A549 (cell line): ENCODE data around the gene DUS4L. TPM values are rescaled to one million over a fixed set of nuclear protein-coding genes. Genes with fewer than 3 reads are reported as not detected.

Source experiments
- ATAC-seq, 2 experiments: fragments of 200-7000 bp in 1 of 2; fragments of >200 bp in 1 of 2; cut with Nextera tagmentation in 1 of 2; cut with Tn5 transposase in 1 of 2; 3 replicates each; pipeline versions ENCODE4 v1.8.0 to v1.9.1; 2018 to 2020; ENCODE audit warnings: mild to moderate bottlenecking in 1 of 2, moderate library complexity in 1 of 2
- CTCF ChIA-PET: fragments of 300-600 bp; sonication (Branson Sonifier 250); formaldehyde crosslinking; extraction: SDS; loops from one replicate; lab custom pipeline; 2021; ENCODE audit warnings: antibody characterized with exemption, inconsistent platforms; lab: Yijun Ruan, JAX
- POLR2A ChIA-PET: fragments of 350-600 bp; formaldehyde crosslinking; extraction: SDS; loops from one replicate; lab custom pipeline; 2021; ENCODE audit warnings: antibody characterized with exemption, inconsistent platforms; lab: Yijun Ruan, JAX
- DNase-seq, 2 experiments: peaks; one replicate each; pipeline versions ENCODE4 v3.0.0 to v3.0.0-alpha.2; 2011 to 2016; ENCODE audit warnings: low read depth in 1 of 2, low spot score in 1 of 2
- FAIRE-seq: peaks from 2 replicates; lab custom pipeline; 2011; peaks lifted over from hg19 to GRCh38; lab: Jason Lieb, UNC
- H3K27ac ChIP-seq, 2 experiments: fragments of >200 bp; sonication (Bioruptor Twin); formaldehyde crosslinking; 3 replicates each; pipeline ENCODE4 v1.5.1; 2016 to 2017
- H3K4me1 ChIP-seq: fragments of >200 bp; sonication (Bioruptor Twin); formaldehyde crosslinking; 3 replicates; pipeline ENCODE4 v1.6.1; 2016
- H3K4me2 ChIP-seq: fragments of >200 bp; sonication (Bioruptor Twin); formaldehyde crosslinking; 3 replicates; pipeline ENCODE4 v1.6.1; 2016
- H3K4me3 ChIP-seq: fragments of >200 bp; sonication (Bioruptor Twin); formaldehyde crosslinking; 3 replicates; pipeline ENCODE4 v1.5.1; 2016
- H3K9me3 ChIP-seq: fragments of >200 bp; sonication (Bioruptor Twin); formaldehyde crosslinking; 3 replicates; pipeline ENCODE4 v1.6.1; 2016
- BHLHE40 ChIP-seq: IDR thresholded peaks from 2 replicates; pipeline ENCODE4 v1.6.1; 2012; ENCODE audit warnings: low read depth, low read length, inconsistent platforms
- CBX8 ChIP-seq: fragments of 200-600 bp; sonication (generic); IDR thresholded peaks from 2 replicates; pipeline ENCODE4 v1.6.1; 2016
- EP300 ChIP-seq, 2 experiments: fragments of >200 bp; sonication (Bioruptor Twin); formaldehyde crosslinking; IDR thresholded peaks; 2 replicates in 1 of 2; 3 replicates in 1 of 2; pipeline ENCODE4 v1.6.1; 2016 to 2017
- FOXS1 ChIP-seq: fragments of 250-450 bp; sonication (Bioruptor Pico); IDR thresholded peaks from 2 replicates; pipeline ENCODE4 v1.5.0; 2020; ENCODE audit warnings: mild to moderate bottlenecking, moderate library complexity
- GATA3 ChIP-seq: IDR thresholded peaks from 2 replicates; pipeline ENCODE4 v1.6.1; 2012; ENCODE audit warnings: borderline replicate concordance
- HDAC2 ChIP-seq: fragments of 200-600 bp; sonication (generic); IDR thresholded peaks from 2 replicates; pipeline ENCODE4 v1.6.1; 2016
- HOXB5 ChIP-seq: fragments of 250-450 bp; sonication (Bioruptor Pico); IDR thresholded peaks from 2 replicates; pipeline ENCODE4 v1.5.0; 2020; ENCODE audit warnings: mild to moderate bottlenecking, moderate library complexity
- JUNB ChIP-seq: fragments of >200 bp; sonication (Bioruptor Twin); formaldehyde crosslinking; IDR thresholded peaks from 2 replicates; pipeline ENCODE4 v1.6.1; 2016
- MAFK ChIP-seq: fragments of 450-650 bp; IDR thresholded peaks from 2 replicates; pipeline ENCODE4 v1.6.1; 2014; ENCODE audit not compliant: partially characterized antibody
- NPAS2 ChIP-seq: fragments of 250-450 bp; sonication (Bioruptor Pico); IDR thresholded peaks from 2 replicates; pipeline ENCODE4 v1.8.0; 2022; ENCODE audit warnings: mild to moderate bottlenecking, moderate library complexity, borderline replicate concordance
- NR3C1 ChIP-seq: fragments of >200 bp; sonication (Bioruptor Twin); formaldehyde crosslinking; IDR thresholded peaks from 3 replicates; pipeline ENCODE4 v1.6.1; 2017
- PHF8 ChIP-seq: fragments of 200-600 bp; sonication (generic); IDR thresholded peaks from 2 replicates; pipeline ENCODE4 v1.6.1; 2016; ENCODE audit warnings: low read depth, mild to moderate bottlenecking, antibody characterized with exemption, moderate library complexity, borderline replicate concordance
- RARB ChIP-seq: fragments of 250-450 bp; sonication (Bioruptor Pico); IDR thresholded peaks from 2 replicates; pipeline ENCODE4 v1.8.0; 2021; ENCODE audit warnings: mild to moderate bottlenecking, moderate library complexity
- RCOR1 ChIP-seq: fragments of 150-350 bp; IDR thresholded peaks from 2 replicates; pipeline ENCODE4 v1.6.1; 2014; ENCODE audit warnings: antibody characterized with exemption, low read length, low read depth
- RFX5 ChIP-seq: fragments of 450-650 bp; IDR thresholded peaks from 2 replicates; pipeline ENCODE4 v1.7.1; 2014; ENCODE audit warnings: antibody characterized with exemption, mild to moderate bottlenecking, moderate library complexity
- SMC3 ChIP-seq: fragments of >200 bp; sonication (Bioruptor Twin); formaldehyde crosslinking; IDR thresholded peaks from 3 replicates; pipeline ENCODE4 v1.6.1; 2018; ENCODE audit warnings: inconsistent platforms
- SREBF2 ChIP-seq: fragments of 450-650 bp; IDR thresholded peaks from 2 replicates; pipeline ENCODE4 v1.6.1; 2014; ENCODE audit warnings: mild to moderate bottlenecking, moderate library complexity
- ZFP36 ChIP-seq: fragments of 450-650 bp; IDR thresholded peaks from 2 replicates; pipeline ENCODE4 v1.6.1; 2014; ENCODE audit warnings: borderline replicate concordance; ENCODE audit not compliant: partially characterized antibody
- WGBS: methylation state at CpG from one replicate; pipeline ENCODE4 v1.1.6; 2017; ENCODE audit errors: missing lambda C conversion rate; 5-methylcytosine and 5-hydroxymethylcytosine counted together
- polyA plus RNA-seq, 4 experiments: library from polyadenylated mRNA; depleted of rRNA in 3 of 4; stranded (reverse); fragments of >200 nt; fragmentation: RNase III in 1 of 4; extraction: RNeasy Plus Mini Kit Qiagen cat#74134 plus additional on column Dnase treatment in 1 of 4; gene quantifications; 2 replicates in 3 of 4; 3 replicates in 1 of 4; pipeline ENCODE4 v1.2.3, GENCODE V29; 2011 to 2017
- TF ChIP-seq, protein P1 (sequence below): fragments of >200 bp; sonication (Bioruptor Twin); formaldehyde crosslinking; IDR thresholded peaks from 2 replicates; pipeline ENCODE4 v1.6.1; 2016
- TF ChIP-seq, protein P2 (sequence below): fragments of 250-450 bp; sonication (Bioruptor Pico); IDR thresholded peaks from 2 replicates; pipeline ENCODE4 v1.5.0; 2021; ENCODE audit warnings: mild to moderate bottlenecking, moderate library complexity, borderline replicate concordance

DUS4L gene
- polyA plus RNA-seq, 2 of the 4 experiments (the other 2 are of a cell fraction): 10.1 to 17.4 TPM

DNA sequence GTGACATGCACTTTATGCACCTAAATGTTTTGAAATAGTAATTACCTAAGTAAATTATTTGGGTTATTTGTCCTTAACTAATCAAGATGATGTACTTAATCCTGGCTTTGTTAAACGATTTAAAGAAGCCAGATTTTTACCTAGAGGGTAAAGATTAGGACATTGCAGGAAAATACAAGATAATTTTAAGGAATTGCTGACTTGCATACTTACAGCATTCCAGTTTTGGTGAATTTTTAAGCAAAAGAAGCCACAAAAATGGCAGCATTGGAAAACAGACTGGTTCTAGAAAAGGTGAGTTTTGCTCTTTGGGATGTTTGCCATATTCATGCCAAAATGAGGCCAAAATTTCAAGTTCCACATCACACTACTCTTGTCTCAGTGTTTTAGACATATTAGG lies 49.7 kb downstream of the DUS4L start:
- Histone ChIP-seq H3K4me1 (no peaks in the 10 kb centered on the region), H3K27ac (no peak overlapping the region), H3K4me3 (no peak overlapping the region), H3K4me2 (no peak overlapping the region), H3K9me3 (no peaks in the 10 kb centered on the region)
- 69% methylated on average over 1 of the region's 1 CpG for whole genome bisulfite sequencing
- ATAC-seq (no peak), DNase-seq (no peak), FAIRE-seq (peak; percentile 70)
- CTCF ChIA-PET: no interaction called here
- POLR2A ChIA-PET: no interaction called here
- TF ChIP-seq MAFK: peak; percentile 47
- TF ChIP-seq, protein P1, sequence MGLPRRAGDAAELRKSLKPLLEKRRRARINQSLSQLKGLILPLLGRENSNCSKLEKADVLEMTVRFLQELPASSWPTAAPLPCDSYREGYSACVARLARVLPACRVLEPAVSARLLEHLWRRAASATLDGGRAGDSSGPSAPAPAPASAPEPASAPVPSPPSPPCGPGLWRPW: no peak

DNA sequence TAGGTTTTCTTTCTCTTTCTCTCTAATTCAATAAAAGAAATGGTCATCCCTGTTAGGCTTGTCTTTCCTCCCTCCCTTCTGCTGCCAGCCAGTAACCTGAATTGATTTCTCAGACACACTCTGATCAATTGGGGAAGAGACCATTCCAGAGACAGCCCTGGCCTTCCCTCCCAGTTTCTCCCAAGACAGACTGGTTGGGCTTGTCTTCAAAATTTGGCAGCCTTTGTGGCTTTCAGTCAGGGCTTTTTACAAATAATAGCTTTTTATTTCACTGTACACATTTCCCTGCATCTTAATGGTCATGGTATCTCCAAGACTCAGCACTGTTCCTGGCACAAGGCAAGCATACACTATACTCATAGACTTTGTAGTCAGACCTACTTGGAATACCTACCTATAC lies 50.2 kb downstream of the DUS4L start:
- ATAC-seq (no peak), FAIRE-seq (no peak), DNase-seq (no peak)
- no peak overlapping the region for H3K27ac ChIP-seq
- H3K4me3 ChIP-seq: no peak overlapping the region
- TF ChIP-seq HDAC2 (no peak), RFX5 (no peak), NPAS2 (CRISPR knock-in tag) (no peak), BHLHE40 (no peak), RCOR1 (no peak), EP300 (IDR thresholded peaks at IDR 0.05) (no peak), ZFP36 (no peak)
- TF ChIP-seq, protein P2, sequence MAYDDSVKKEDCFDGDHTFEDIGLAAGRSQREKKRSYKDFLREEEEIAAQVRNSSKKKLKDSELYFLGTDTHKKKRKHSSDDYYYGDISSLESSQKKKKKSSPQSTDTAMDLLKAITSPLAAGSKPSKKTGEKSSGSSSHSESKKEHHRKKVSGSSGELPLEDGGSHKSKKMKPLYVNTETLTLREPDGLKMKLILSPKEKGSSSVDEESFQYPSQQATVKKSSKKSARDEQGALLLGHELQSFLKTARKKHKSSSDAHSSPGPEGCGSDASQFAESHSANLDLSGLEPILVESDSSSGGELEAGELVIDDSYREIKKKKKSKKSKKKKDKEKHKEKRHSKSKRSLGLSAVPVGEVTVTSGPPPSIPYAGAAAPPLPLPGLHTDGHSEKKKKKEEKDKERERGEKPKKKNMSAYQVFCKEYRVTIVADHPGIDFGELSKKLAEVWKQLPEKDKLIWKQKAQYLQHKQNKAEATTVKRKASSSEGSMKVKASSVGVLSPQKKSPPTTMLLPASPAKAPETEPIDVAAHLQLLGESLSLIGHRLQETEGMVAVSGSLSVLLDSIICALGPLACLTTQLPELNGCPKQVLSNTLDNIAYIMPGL (CRISPR knock-in tag): no peak
- TF ChIP-seq, all 56 proteins: peak for 0
- ChIA-PET POLR2A (no interaction called here), CTCF (no interaction called here)
- Histone ChIP-seq H3K4me2 (no peak overlapping the region), H3K9me3 (no peaks in the 10 kb centered on the region), H3K4me1 (no peaks in the 10 kb centered on the region)

DNA sequence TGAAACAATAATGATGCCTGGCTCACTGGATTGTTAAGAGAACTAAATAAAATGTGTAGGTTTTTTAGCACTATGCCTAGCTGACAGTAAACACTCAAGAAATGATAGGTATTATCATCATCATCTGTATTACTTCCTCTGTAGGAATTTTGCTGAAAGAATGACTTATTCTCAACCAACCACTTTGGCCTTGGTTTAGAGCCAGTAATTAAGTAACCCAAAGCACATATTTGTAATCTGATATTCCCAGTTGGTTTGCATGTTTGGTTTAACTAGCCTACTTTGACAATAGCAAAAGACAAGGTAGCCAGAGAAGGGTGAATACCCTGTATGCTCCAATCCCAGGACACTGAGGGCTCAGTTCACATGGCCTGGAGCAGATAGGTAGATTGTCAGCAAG lies 50.7 kb downstream of the DUS4L start:
- H3K9me3 ChIP-seq: no peaks in the 10 kb centered on the region
- H3K4me3 ChIP-seq: no peak overlapping the region
- H3K4me2 ChIP-seq: no peak overlapping the region
- DNase-seq: no peak
- ChIA-PET POLR2A (no interaction called here), CTCF (no interaction called here)
- H3K4me1 ChIP-seq: no peaks in the 10 kb centered on the region
- no peak for ATAC-seq
- no peak for FAIRE-seq
- no peak for TF ChIP-seq BHLHE40
- no peak for TF ChIP-seq JUNB
- no peak for TF ChIP-seq NR3C1
- TF ChIP-seq HOXB5 (CRISPR knock-in tag): no peak
- TF ChIP-seq SMC3: no peak
- TF ChIP-seq GATA3: no peak
- no peak for TF ChIP-seq CBX8
- no peak for TF ChIP-seq RARB
- no peak for TF ChIP-seq PHF8
- no peak overlapping the region for H3K27ac ChIP-seq

DNA sequence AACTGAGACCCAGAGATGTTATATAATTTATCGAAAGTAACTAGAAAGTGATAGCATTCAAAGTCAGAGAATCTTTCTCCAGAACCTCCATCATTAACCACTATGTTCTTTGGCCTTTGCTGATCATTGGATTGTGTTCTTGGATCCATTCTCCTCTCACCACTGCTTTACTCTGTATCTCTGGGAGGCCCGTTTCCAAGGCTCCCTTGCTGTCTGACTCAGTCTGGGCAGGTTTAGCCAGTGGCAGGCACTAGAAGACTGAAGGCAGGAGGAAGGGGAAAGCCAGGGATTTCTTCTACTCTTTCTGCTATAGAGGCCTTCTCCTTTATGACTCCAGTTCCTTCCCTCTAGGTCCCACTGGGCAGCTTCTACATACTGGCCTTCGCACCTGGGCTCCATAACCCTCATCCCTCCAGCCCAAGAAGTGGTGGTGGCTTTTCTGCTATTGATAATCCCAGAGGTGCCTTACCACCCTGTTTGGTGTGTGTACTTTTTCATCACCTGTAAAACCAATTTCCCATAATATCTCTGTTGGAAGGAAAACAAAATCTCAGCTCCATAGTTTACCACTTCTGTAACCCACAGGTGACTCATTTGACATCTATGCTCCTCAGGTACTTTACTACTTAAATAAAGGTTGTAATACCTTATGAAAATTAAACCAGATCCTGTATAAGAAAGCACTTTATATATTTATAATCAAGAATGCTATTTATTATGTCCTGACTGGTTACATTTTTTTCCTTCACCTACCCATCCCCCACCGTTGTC lies 52.3 kb downstream of the DUS4L start:
- Histone ChIP-seq H3K4me2 (no peak overlapping the region), H3K4me1 (no peaks in the 10 kb centered on the region), H3K27ac (no peak overlapping the region), H3K9me3 (no peaks in the 10 kb centered on the region), H3K4me3 (no peak overlapping the region)
- WGBS: 92% methylated on average over 4 of the region's 4 CpGs
- FAIRE-seq (no peak), ATAC-seq (no peak), DNase-seq (no peak)
- TF ChIP-seq FOXS1 (CRISPR knock-in tag): no peak
- TF ChIP-seq SREBF2: no peak
- ChIA-PET CTCF (no interaction called here), POLR2A (no interaction called here)
